Stimulated activated CD4-positive, alpha-beta T cell treated with anti-CD3 and anti-CD28 coated beads, Interleukin-1b, Interleukin-23, amount 100 ng/mL, for 4 hours (primary cell): ENCODE measurements around the gene RBM10.

Source experiments
- DNase-seq, 2 donors: peaks; one replicate each; pipeline ENCODE4 v3.0.0-alpha.2; 2020; ENCODE audit warnings: low read depth in 2 of 2

RBM10 gene

DNA sequence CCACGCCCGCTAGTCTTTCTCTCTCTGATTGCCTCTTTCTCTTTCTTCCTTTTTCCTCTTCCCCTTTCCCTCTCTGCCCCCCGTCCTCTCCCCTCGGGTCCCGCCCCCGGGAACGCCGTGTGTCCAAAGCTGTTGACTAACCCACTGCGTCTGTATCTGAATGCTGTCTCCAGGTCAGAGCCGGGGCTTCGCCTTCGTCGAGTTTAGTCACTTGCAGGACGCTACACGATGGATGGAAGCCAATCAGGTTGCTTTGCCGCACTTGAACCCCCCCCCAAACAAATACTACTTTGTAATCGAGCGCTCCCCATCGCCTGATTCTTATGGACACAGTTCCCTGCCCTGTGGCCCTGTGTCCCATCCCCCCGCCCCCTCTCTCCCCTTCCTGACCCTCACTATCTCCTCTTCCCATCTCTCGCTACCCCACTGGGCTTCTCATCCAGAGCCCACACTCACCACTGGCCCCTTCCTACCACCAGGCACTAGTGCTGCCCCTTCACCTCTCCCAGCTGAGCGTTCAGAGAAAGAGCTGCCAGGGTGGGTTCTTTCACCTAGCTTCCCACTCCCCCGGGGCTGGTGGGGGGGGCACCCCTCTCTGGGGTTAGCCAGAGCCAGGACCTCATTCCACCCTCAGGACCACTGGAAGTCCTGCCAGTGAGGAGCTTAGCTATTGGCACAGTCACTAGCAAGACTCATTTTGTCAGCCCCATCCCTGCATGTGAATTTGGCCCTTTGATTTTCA lies 30.0 kb downstream of the RBM10 start:
- no peak for DNase-seq

DNA sequence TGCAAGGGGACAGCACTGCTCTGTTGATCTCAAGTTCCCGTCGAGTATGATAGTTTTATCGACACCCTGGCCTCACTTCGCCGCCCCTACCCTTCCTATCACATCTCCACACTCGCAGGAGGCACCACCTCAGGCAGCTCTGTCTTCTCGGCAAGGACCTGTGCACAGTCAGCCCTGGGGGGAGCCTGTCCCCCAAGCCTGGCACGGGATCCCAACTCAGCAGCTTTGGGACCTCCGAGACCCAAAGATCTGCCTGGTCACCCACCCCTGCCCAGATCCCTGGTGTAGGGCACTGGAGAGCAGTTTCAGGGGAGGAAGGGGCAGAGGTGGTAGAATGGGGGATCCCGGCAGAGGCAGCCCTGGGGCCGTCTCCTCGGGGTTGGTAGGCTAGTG lies 30.6 kb downstream of the RBM10 start:
- DNase-seq, result no peak

DNA sequence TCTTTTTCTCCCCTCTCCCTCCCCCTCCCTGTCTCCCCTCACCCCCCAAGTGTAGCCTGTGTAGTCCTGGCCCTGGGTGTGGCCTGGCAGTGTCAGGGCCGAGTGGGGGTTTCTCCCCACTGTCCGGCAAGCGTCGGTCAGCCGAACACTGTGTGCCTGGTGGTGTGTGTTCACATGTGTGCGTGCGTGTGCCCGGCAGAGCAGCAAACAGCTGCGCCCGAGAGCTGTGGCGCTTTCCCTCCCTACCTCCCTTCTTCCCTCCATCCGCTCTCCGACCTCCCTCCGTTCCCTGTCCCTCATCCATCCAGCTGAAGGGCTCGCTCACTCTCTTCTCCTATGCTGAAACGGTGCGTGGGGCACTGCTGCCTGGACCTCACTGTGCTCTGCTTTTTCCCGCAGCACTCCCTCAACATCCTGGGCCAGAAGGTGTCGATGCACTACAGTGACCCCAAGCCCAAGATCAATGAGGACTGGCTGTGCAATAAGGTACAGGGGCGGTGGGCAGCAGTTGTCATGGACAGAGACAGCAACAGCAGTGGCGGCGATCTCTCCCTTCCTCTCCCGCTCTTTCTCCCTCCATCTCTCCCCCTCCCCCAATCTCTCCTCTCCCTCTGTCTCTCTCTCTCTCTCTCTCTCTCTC lies 31.2 kb downstream of the RBM10 start:
- DNase-seq, result no peak

DNA sequence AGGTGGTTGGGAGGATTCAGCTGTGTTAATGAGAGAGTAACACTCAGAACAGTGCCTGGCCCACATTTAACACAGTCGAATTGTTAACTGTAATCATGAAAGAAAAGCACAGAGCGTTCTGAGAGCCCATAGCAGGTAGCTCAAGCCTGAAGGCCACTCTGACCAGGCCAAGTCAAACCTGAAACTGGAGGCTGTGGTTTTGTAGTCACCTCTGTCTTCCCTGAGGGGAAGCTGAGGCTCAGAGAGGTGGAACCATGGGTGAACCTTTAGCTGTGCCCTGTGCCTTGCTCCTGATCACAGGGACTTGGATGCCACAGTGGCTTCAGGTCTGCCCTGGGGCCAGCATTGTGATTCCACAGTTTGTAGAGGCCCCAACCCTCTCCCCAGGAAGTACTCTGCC lies 32.1 kb downstream of the RBM10 start:
- DNase-seq, result no peak

DNA sequence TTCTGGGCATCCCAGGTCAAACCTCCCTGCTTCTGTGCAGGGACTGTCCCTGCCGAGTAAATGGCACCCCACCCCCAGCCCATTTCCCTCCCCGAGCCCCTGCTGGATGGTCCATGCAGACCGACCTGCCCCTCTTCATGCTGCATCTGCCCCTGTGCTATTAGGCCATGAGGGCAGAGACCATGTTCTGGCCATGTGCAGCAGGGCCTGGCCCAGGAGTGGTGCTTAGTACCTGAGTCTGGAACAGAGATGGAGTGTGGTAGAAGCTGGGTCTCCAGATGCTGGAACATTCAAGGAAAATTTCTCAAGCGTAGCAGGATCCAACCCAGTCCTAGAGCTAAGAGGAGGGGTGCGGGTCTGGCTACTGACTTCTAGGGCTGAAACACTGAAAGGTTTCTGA lies 33.3 kb downstream of the RBM10 start:
- no peak for DNase-seq

DNA sequence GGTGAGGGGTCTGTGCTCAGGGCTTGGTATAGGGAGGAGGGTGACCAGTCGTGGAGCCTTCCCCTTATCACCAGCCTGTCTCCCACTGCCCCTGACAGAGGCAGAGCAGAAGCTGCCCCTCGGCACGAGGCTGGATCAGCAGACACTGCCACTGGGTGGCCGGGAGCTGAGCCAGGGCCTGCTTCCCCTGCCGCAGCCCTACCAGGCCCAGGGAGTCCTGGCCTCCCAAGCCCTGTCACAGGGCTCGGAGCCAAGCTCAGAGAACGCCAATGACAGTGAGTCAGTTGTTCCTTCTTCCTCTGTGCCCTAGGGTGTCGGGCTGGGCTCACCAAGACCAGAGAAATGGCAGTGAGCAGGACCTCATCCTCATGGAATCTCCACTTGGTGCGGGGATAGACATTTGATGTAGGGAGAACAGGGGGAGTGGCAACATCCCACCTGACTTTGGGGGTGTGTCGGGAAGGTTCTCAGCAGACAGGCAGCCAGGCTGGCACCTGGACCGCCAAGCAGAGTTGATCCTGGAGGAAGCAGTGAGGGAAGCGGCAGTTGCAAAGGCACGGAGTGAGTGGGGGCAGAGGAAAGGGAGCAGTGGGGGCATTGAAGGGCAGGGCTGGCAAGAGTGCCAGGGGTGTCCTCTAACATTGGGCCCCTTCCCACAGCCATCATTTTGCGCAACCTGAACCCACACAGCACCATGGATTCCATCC lies 34.4 kb downstream of the RBM10 start:
- DNase-seq, result no peak

DNA sequence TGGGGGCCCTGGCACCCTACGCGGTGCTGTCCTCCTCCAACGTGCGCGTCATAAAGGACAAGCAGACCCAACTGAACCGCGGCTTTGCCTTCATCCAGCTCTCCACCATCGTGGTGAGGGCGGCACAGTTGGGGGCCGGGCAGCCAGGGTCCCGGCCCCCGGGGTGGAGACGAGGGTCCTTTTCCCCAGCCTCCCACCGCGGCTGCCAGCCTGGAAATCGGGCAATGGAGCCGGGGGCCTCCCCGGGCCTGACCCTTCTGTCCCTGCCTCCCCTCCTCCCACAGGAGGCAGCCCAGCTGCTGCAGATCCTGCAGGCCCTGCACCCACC lies 34.9 kb downstream of the RBM10 start:
- DNase-seq, result no peak

DNA sequence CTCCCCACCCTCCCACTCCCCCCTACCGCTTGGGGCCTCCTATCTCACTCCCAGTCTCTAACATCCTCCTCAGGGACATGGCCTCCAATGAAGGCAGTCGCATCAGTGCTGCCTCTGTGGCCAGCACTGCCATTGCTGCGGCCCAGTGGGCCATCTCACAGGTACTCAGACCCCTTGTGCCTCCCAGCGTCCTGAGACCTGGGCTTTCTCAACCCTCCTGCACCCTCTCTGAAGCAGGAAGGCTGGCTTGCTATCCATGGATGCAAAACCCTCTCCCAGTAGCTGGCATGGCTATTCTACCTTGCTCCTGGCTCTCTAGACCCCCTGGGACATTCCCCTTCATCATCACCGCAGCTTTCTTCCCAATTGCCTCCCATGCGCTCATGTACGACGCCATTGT lies 35.3 kb downstream of the RBM10 start:
- no peak for DNase-seq

DNA sequence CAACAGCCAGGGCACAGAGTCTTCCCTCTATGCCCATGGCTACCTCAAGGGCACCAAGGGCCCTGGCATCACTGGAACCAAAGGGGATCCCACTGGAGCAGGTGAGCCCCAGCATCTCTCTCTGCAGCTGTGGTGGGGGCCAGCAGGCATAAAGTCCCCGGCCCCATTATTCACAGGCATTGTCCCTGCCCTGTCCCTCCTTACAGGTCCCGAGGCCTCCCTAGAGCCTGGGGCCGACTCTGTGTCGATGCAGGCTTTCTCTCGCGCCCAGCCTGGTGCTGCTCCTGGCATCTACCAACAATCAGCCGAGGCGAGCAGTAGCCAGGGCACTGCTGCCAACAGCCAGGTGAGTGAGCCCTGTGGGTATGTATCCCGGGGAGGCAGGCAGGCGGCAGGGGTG lies 36.3 kb downstream of the RBM10 start:
- no peak for DNase-seq

DNA sequence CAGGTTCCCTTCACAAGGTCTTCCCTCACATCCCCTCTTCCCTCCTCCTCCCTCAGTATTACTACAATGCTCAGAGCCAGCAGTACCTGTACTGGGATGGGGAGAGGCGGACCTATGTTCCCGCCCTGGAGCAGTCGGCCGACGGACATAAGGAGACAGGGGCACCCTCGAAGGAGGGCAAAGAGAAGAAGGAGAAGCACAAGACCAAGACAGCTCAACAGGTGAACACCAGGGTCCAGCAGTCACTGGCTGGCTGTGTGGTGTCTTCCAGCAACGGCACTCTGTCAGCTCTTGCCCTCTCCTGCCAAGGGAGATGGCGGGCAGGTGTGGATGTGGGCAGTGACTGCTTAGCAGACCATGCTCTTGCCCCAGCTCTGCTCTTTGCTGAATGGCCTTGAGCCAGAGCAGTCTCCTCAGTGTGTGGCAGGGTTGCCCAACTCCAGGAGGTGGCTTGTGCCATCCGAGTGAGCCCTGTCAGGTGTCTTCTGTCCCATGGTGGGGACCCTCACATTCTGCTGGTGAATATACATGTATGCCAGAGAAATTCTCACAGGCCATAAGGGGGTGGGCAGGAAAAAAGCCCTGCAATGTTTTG lies 37.2 kb downstream of the RBM10 start:
- no peak for DNase-seq

DNA sequence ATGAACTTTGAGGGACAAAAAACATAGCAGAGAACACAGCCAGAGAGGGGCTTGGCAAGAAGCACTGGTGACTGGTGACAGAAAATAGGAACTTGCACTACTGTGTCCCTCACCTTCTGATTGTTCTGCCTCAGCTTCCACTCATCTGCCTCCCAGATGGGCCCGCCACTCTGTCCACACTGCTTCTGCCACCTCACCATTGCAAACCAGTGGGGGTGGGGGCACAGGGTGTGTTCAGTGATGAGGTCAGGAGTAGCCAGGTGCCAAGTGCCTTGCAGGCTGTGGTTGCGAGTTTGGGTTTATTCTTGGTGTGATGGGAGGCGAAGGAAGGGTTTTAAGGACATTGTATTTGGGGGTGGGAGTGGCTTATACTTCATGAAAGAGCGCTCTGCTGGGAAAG lies 39.5 kb downstream of the RBM10 start:
- DNase-seq, result no peak

DNA sequence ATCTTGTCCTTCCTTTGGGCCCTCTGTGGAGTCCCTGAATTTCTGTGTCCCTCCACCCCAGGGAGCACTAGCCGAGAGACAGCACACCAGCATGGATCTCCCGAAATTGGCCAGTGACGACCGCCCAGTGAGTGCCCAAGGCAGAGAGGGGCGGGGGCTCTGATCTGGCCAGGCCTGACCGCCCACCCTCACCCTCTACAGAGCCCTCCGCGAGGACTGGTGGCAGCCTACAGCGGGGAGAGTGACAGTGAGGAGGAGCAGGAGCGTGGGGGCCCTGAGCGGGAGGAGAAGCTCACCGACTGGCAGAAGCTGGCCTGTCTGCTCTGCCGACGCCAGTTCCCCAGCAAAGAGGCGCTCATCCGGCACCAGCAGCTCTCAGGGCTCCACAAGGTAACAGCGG lies 40.2 kb downstream of the RBM10 start:
- DNase-seq, result no peak

DNA sequence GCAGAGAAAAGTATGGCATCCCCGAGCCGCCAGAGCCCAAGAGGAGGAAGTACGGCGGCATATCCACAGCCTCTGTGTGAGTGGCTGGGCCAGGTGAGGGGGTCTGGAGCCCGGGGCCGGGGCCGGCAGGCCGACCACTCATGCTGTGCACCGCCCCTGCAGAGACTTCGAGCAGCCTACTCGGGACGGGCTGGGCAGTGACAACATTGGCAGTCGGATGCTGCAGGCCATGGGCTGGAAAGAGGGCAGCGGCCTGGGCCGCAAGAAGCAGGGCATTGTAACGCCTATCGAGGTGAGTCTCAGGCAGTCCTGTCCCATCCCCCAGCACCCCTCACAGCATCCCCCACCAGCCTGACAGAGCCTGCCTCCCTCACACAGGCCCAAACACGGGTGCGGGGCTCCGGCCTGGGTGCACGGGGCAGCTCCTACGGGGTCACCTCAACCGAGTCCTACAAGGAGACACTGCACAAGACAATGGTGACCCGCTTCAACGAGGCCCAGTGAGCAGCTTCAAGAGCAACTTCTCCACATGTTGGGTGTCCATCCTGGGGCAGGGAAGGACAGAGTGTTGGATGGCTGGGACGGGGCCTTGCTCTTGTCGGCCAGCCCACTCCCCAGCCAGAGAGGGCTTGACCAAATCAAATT lies 41.2 kb downstream of the RBM10 start:
- no peak for DNase-seq

DNA sequence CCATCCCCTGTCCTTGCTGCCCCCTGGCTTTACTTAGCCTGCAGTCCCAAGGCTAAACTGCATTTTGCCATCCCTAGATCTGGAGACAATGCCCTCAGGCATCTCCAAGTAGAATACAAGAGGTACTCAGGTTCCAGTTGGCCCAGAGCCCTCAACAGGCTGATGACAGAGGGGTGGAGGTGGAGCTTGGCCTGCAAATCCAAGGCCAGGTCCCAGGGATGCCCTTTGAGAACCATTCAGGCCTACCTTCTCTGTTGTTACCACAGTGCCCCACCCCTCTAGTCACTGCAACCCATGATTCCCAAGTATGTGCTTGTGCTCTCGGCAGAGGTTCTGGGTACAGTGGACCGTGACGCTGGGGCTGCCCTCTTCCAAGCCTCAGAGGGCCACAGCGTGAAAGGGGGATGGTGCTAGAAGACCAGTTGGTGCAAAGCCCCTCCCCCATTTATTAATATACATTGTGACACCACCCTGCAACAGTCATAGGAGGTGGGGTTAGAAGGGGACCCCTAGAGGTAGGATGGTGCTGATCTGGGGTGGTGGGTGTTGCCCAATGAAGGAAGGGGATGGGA lies 42.2 kb downstream of the RBM10 start:
- DNase-seq, result no peak

DNA sequence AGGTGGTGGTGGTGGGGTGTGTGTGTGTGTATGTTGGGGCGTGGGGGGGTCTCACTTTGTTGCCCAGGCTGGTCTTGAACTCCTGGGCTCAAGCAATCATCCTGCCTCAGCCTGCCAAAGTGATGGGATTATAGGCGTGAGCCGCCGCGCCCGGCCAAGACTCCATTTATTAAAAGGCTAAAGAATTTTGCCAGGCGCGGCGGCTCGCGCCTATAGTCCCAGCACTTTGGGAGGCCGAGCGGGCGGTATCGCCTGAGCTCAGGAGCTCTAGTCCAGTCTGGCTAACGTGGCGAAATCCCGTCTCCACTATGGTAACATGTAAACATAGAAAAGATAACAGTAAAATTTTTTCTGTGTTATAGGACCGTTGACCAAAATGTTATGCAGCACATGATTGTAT lies 44.9 kb downstream of the RBM10 start:
- no peak for DNase-seq

DNA sequence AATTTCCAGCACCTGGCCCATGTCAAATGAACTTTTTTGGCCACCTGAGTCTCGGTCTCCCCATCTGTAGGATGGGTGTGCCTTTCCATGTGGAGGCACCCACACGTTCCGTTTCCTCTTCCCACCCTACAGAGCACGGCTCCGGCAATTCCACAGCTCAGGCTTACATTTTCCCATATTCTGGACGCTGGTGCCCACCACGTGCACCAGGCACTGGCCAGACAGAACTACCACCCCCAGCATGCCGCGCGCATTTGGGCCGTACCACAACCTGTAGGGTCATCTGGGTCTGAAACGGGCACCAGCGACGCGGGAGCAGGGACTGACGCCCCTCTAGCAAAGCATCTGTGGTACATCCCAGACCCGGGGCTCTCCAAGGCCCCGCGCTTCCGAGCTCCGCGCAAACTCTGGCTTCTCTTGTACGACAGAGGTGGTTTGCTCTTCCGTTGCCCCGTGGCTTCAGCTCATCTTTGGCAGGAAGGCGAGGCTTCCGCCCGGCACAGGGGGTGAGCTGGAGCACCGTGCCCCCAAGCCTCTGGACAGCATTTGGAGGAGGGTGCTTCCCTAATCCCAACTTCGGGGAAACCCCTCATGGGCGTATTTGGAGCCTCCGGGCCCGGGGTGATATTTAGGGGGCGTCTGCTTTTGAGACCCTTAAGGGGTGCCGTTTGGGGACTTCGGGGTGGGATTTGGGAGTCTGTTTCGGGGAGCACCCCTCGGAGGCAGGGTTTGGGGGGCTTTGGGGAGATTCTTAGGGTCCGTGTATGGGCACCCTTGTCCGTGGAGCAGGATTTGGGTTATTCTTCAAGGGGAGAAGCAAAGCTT lies 45.6 kb downstream of the RBM10 start:
- peak; percentile 62 to 67 for DNase-seq

DNA sequence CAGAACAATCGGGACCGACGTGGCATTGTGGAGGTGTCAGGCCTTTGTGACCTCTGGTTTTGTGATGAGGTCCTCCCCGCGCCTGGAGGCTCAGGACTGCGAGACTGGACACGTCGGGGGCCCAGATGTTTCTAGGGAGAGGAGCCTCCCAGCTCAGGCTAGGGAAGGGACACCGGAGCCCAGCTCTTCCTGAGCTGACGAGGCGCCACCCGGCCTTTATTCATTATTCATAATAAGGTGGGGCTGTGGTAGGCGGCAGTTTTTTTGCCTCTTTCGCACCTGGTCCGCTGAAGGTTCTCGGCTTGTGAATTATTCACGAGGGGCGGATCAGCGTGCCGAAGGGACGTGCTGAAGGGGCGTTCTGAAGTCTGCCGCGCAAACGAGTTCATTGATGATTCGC lies 46.3 kb downstream of the RBM10 start:
- DNase-seq, result peak; percentile 25 to 37

DNA sequence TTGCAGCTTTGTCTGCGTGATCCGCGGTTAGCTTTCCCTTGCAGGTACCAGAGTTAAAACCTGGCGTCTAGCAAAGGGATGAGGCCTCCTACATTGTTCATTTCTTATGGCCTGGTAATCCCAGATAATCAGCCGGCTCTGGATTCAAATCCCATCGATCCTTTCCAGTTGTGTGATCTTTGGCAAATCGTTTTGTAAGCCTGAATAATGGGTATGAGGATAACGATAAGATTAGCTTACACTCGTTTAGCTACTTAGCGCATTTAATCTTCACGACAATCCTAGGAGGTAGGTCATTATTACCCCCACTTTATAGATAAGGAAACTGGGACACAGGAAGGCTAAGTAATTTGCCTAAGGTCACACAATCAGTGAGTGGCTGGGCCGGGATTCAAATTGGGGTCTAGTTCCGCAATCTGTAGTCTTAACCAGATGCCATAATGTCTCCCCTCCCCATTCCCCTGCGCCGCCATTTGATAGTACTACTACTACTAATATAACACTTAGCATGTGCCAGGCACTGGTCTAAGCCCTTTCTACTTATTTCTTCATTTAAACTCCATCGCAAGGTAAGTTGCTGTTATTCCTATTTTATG lies 46.9 kb downstream of the RBM10 start:
- DNase-seq, result no peak

DNA sequence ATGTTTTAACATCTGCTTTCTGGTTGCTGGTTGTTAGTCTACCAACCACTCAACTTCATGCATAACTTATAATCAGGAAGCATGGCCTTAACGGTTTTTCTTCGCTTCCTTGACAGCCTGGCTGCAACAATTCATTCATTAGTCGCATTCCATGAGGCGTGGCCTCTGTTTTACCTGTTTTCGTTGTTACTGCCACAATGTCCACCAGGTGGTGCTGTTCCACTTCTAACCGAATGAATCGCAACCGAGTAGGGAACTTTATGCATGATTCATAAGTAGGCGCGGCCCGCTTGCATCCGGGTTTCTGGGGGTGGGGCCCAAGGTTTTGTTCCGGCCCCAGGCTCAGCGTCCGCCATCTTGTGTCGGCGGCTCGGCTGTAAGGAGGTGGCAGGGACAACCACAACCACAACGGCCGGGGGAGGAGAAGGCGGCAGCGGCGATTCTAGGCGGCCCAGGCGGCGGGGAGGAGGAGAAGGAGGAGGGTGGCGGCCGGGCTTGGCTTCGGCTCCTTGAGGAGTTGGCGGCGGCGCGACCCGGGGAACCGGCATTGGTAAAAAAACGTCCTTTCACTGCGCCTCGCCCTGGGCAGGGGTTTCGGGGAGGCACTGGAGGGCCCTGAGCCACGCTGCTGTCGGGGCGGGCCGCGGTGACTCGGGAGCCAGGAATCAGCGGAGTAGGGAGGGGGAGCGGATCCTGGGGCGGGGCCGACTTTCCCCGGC lies 48.6 kb downstream of the RBM10 start, which contains the start of gene UBA1:
UBA1 (plus strand) TSS at position 355 of the 719 bp plus-strand sequence. CDS start 4,974 bp downstream, outside the sequence.
- peak; percentile 73 to 97 for DNase-seq
